Measurements from ENCODE around the gene ABLIM3. TPM values are rescaled to one million over a fixed set of nuclear protein-coding genes. Genes with fewer than 3 reads are reported as not detected.

ABLIM3 gene
- total and polyA plus RNA-seq, 10 of the 15 experiments (the other 5 are each of a cell fraction or from before 2014, with no cell fraction given): 0.03 TPM; not detected in 9

DNA sequence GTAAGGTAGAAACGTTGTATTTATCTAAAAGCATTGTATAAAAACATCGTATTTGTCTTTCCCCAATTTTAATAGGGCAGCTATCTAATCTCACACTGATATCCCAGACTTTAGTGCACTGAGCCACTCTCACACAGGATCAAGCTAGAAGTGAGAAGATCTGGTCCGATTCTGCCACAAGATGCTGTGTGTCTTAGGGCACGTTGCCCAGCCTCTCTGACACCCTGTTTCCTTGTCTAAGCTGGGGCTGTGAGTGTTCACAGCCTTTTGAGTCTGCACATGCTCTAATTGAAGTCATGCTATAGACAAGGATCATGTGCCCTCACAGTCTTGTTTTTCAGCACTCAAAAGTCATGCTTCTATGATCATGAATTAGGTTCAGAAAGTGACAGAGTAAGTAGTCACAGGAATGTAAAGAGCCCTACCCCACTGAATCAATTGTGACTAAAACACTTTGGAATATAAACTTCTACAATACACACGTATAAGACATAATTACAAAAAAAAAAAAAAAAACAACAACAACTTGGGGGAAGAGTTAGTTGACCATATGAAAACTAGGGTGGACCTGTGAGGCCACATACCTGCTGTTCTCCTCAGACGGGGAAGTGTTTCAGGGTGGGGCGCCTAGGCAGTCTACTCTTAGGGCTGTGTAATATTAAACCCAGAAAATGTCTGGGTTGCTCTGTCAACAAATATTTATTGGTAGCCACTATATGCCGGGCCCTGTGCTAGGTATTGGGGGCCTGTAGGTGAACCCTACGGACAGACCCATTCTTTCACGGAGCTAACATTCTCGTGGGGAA lies 893 bp upstream of the ABLIM3 start:
- H3K27me3 ChIP-seq (replicated peaks in 1 of 2; ENCODE audit: control insufficient read depth in 2 of 2, insufficient read depth in 2 of 2, low read length in 1 of 2): peaks cover 2 to 5% of the 10 kb centered on the region in 2 experiments; a peak in 2 of 4 replicates
- H3K4me3 ChIP-seq: no peak overlapping the region
- 28% methylated on average over 11 of the region's 11 CpGs for WGBS (ENCODE audit: insufficient coverage, insufficient replicate concordance, low lambda C conversion rate, missing lambda C conversion rate)
- no peaks in the 10 kb centered on the region for H3K9me3 ChIP-seq (replicated peaks; ENCODE audit: control insufficient read depth, insufficient read depth, low read length)
- TF ChIP-seq CBX3 (IDR thresholded peaks at IDR 0.05; ENCODE audit: borderline replicate concordance, low read depth): no peak
- no peak for TF ChIP-seq FOS (IDR thresholded peaks at IDR 0.05; ENCODE audit: borderline replicate concordance, extremely low read depth, insufficient read length)
- no peak for TF ChIP-seq ESRRA (IDR thresholded peaks at IDR 0.05; ENCODE audit: low read length)
- TF ChIP-seq CHD4 (IDR thresholded peaks at IDR 0.05): no peak
- no peak for TF ChIP-seq NFYA (IDR thresholded peaks at IDR 0.05; ENCODE audit: borderline replicate concordance, low read depth, low read length)
- TF ChIP-seq, protein P1, sequence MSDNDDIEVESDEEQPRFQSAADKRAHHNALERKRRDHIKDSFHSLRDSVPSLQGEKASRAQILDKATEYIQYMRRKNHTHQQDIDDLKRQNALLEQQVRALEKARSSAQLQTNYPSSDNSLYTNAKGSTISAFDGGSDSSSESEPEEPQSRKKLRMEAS (IDR thresholded peaks at IDR 0.05; ENCODE audit: low read depth, low read length): no peak
- no peak for TF ChIP-seq GATAD2B (conservative IDR thresholded peaks at IDR 0.05; ENCODE audit: low read depth)
- TF ChIP-seq, protein P2, sequence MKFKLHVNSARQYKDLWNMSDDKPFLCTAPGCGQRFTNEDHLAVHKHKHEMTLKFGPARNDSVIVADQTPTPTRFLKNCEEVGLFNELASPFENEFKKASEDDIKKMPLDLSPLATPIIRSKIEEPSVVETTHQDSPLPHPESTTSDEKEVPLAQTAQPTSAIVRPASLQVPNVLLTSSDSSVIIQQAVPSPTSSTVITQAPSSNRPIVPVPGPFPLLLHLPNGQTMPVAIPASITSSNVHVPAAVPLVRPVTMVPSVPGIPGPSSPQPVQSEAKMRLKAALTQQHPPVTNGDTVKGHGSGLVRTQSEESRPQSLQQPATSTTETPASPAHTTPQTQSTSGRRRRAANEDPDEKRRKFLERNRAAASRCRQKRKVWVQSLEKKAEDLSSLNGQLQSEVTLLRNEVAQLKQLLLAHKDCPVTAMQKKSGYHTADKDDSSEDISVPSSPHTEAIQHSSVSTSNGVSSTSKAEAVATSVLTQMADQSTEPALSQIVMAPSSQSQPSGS (IDR thresholded peaks at IDR 0.05; ENCODE audit: low read length): no peak
- TF ChIP-seq SREBF1 (IDR thresholded peaks at IDR 0.05; ENCODE audit: low read length): no peak
- no peak for TF ChIP-seq CEBPB (IDR thresholded peaks at IDR 0.05; ENCODE audit: borderline replicate concordance in 1 of 2, low read depth in 2 of 2, low read length in 2 of 2)
- no peak for TF ChIP-seq IRF4 (IDR thresholded peaks at IDR 0.05; ENCODE audit: low read depth, low read length)
- no peak for TF ChIP-seq RB1 (IDR thresholded peaks at IDR 0.05; ENCODE audit: borderline replicate concordance)
- H3K27ac ChIP-seq (ENCODE audit: control insufficient read depth, insufficient read depth): no peak overlapping the region
- no peak for DNase-seq (ENCODE audit: low read depth, low spot score)
- H3K4me1 ChIP-seq (ENCODE audit: control insufficient read depth, insufficient read depth, low read length): 0 out of 2 replicates have a peak, but pooled peaks cover 3% of the 10 kb centered on the region
- SMC1A ChIA-PET (ENCODE audit: uncharacterized antibody, unreplicated experiment): no interaction called here
- H3K36me3 ChIP-seq (ENCODE audit: control insufficient read depth in 2 of 2, insufficient read depth in 2 of 2, low read length in 1 of 2): no peaks in the 10 kb centered on the region
- no peak overlapping the region for H3K4me2 ChIP-seq (ENCODE audit: control insufficient read depth, insufficient read depth)
- no peaks in the 10 kb centered on the region for H3K79me2 ChIP-seq (ENCODE audit: control insufficient read depth, insufficient read depth, low read length)
- no peak for ATAC-seq
- no peak overlapping the region for H3K9ac ChIP-seq (ENCODE audit: control insufficient read depth, insufficient read depth, low read length)
- CTCF ChIA-PET: interaction anchor here (0.6 to 1.5 kb wide), 3 partner anchors 26 to 787 kb away, joined by 3 read pairs; no protein-coding TSS in a partner anchor
- RAD21 ChIA-PET (ENCODE audit: unreplicated experiment): no interaction called here
- in situ Hi-C loops (cut with MboI): no loop called here
- no TSS peak for BruUV-seq (replicated peaks)
- H4K20me1 ChIP-seq (ENCODE audit: control insufficient read depth, insufficient read depth): no peaks in the 10 kb centered on the region
- POLR2A ChIA-PET: no interaction called here
- FAIRE-seq: no peak
- no peak overlapping the region for H2AFZ ChIP-seq (ENCODE audit: control insufficient read depth, low read depth, low read length)
- intact Hi-C loops (cut with micrococcal nuclease; ENCODE audit: unreplicated experiment): loop anchor here (5.0 kb wide), 1 partner anchor 127 kb away; no protein-coding TSS in a partner anchor
